NCI-H526 treated with DMSO at 0.1 percent for 48 hours (cell line): ENCODE results near the gene NCOA1.
"Not testable (repeated sequence)": the region's sequence is repeated elsewhere in the genome, so short reads cannot be mapped to it uniquely, and the experiment has no call there.

ENCODE experiments used
- DNase-seq: peaks from one replicate; lab custom pipeline; 2025; lab: John Stamatoyannopoulos, UW

The NCOA1 gene

GRCh38 chr2:24792874-24793760, 302.1 kb downstream of the NCOA1 start, which contains the start of the genes CENPO and PTRHD1:
Gene CENPO, plus strand, starts transcription at chr2:24793425. Its CDS starts 495 bp downstream, at chr2:24793920.
Gene PTRHD1, minus strand, starts transcription at chr2:24793391. Its CDS starts 14 bp downstream, at chr2:24793377.
- peak; percentile 96 for DNase-seq

- peak; percentile 44 for DNase-seq
These were observed 302.8 kb downstream of the NCOA1 start for GRCh38 chr2:24793761-24794435.

- no peak for DNase-seq
These were observed 306.6 kb downstream of the NCOA1 start for GRCh38 chr2:24797644-24798043.

GRCh38 chr2:24800487-24800886, 309.4 kb downstream of the NCOA1 start:
- DNase-seq = not testable (repeated sequence)

GRCh38 chr2:24805811-24806660, 315.0 kb downstream of the NCOA1 start:
- not testable (repeated sequence) for DNase-seq

- DNase-seq = no peak
These were observed 315.6 kb downstream of the NCOA1 start for GRCh38 chr2:24806661-24807036.

GRCh38 chr2:24809316-24810007, 318.4 kb downstream of the NCOA1 start:
- DNase-seq = no peak

- DNase-seq = no peak
These were observed 322.7 kb downstream of the NCOA1 start for GRCh38 chr2:24813691-24814137.

- DNase-seq = no peak
These were observed 323.5 kb downstream of the NCOA1 start for GRCh38 chr2:24814516-24814915.

- no peak for DNase-seq
These were observed 324.1 kb downstream of the NCOA1 start for GRCh38 chr2:24815171-24815570.

- DNase-seq = no peak
These were observed 325.4 kb downstream of the NCOA1 start for GRCh38 chr2:24816404-24816803.

- no peak for DNase-seq
These were observed 325.8 kb downstream of the NCOA1 start for GRCh38 chr2:24816884-24817283.

GRCh38 chr2:24818721-24819167, 327.7 kb downstream of the NCOA1 start:
- DNase-seq = no peak

- no peak for DNase-seq
These were observed 328.6 kb downstream of the NCOA1 start for GRCh38 chr2:24819442-24820174.

GRCh38 chr2:24820175-24820513, 329.1 kb downstream of the NCOA1 start:
- no peak for DNase-seq
